ENCODE results near the gene CCN6.

- TF ChIP-seq POLR2AphosphoS5 (IDR thresholded peaks at IDR 0.05; ENCODE audit: borderline replicate concordance, low read depth, low read length) (no peak), EZH2 (IDR thresholded peaks at IDR 0.05) (no peak)
Measured at GRCh38 chr6:112019589-112019988, 34.3 kb upstream of the CCN6 start.
